GM18502 (cell line): ENCODE results near the gene BMP5.

Source experiments
- ATAC-seq: cut with Tn5 transposase; IDR thresholded peaks from one replicate; pipeline ENCODE4 v1.9.1; 2021; ENCODE audit warnings: mild to moderate bottlenecking; ENCODE audit not compliant: unreplicated experiment, poor library complexity

BMP5 gene

DNA sequence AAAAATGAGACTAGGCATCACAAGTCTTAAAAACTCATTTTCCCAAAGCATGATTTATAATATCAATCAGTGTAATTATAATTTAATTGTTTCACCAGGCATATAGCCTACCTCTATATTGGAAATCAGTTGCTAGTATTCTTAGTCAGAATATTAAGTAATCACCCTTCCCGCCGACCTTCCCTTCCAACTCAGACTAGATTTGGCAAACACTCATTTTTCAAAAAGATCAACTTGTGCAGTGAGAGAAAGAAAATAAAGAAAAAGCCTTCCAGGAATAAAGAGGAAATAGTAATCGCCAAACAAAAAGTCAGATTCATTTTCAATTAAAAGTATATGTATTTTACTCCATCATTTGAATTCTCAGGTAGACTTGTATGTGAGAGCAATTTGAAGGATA, 1.9 kb upstream of the BMP5 start:
- ATAC-seq = no peak

DNA sequence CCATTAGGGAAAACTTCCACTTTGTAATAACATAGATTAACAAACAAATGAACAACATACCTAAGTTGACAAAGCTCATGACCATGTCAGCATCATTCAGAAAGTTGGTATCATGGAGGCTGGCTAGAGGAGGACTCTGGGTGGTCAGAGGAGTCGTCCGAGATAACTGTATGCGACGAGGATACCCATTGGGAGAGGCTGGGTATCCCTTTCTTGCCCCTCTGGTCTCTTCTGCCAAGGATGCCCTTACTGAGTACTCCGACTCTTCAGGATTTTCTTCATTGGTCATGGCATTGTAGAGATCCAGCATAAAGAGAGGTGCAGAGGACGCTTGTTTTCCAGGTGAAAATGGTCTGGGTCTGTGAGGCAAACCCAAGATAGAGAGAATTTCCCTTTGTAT, 1.1 kb downstream of the BMP5 start:
- ATAC-seq = no peak

DNA sequence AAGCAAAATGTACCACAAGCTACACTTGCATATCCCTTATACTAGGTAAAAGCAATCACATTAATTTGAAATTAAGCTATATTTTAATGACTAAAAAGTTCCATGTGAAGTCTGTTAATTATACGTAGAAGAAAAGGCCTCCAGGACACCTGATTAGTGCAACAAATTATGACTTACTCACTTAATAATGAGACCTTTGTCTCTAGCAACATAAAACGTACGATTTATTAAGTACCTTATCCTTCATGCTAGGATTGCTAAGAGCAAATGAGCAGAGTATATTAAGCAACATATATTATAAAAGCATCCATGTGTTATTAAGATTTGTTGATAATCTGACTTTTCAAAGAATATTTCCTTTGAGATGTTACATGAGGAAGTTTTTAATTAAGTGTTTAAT, 2.5 kb downstream of the BMP5 start:
- no peak for ATAC-seq

DNA sequence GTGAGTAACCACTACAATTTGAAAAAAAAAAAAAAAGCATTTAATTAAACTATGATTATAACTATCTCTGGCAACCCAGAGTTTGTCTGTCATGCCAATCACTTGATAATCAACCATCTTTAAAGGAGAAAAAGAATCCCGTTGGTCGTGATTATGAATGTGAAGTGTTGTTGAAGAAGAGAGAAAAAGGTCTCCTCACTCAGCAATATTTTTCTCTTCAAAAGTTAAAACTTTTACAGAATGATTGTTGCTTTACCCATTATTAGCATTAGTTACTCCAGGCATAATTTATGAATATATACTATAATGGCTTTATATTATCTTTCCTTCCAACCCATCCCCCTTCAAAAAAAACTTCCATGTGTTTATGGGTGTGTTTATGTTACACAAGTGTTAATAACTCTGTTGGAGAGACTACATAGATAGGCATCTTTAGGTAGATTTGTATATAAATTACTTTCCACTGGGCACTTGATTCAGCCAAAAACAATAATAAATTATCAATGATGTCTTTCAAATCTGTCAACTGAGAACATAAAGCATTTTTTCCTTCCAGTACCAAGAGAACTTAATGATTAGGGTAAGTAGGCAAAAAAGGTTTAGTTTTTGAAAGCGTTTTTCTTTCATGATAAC, 5.1 kb downstream of the BMP5 start:
- ATAC-seq = no peak

DNA sequence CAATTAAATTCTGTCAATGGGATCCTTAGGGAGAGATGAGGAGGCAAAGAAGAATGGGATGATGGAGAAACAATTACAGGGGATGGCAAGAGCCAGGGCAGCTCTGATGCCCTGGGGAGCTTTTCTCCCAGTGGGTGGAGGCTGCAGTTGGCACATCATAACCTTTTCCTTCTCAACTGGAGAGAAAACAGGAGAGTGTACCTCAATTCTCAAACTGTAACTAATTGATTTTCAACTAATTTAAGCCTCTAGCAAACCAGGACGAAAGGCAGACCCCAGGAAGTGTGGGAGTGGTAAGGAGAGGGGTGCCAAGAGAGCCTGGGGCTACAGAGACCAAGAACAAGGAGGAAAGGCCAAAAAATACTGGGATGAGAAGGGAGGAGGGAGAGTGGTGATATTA, 5.7 kb downstream of the BMP5 start:
- no peak for ATAC-seq

DNA sequence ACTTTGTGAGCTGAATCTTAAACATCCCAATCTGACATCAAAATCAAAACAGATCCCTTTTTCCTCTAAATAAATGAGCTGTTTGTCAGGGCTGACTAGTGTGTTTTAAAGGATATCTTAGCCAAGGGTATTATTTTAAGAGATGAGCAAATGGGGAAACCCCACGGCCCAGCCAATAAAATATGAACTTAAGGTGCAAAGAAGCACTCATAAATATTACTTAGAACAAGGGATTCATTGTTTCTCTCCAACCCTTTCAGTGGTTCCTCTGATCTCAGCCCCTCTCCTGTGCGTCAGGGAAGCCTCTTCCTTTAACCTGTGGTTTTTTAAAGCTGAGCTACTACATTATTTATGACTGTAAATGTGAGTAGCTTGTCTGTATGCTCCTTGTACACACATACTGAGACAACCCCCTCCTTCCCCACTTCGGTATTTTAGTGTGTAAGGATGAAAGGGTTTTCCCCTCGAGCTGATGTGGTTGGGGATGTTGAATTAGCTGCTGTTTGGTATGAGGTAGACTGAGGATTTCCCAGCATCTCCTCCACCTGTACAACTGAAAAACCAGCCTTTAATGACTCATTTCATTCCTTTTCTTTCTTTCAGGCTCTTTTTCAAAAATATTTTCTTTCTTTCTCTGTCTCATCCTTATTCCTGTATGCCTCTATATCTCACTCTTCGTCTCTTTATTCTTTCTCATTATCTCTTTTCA, 6.5 kb downstream of the BMP5 start:
- peak; percentile 98 for ATAC-seq

GRCh38 chr6:55868176-55868575, 7.2 kb downstream of the BMP5 start:
- no peak for ATAC-seq

GRCh38 chr6:55866128-55866527, 9.3 kb downstream of the BMP5 start:
- ATAC-seq = no peak

- no peak for ATAC-seq
These were observed 22.1 kb downstream of the BMP5 start for GRCh38 chr6:55853008-55854001.

DNA sequence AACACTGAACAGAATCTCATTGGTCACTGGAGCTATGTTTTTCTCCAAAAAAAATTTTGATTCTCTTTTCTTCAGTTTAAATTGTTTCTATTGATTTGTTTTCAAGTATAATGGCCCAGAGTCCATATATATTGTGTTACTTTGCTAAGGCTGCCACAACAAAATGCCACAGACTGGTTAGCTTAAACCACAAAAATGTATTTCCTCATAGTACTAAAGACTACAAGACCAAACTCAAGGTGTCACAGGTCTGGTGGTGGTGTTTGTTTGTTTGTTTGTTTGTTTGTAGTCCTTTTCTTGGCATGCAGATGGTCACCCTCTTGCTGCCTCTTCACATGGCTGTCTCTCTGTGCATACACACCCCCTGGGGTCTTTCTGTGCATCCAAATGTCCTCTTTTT, 34.0 kb downstream of the BMP5 start:
- no peak for ATAC-seq

DNA sequence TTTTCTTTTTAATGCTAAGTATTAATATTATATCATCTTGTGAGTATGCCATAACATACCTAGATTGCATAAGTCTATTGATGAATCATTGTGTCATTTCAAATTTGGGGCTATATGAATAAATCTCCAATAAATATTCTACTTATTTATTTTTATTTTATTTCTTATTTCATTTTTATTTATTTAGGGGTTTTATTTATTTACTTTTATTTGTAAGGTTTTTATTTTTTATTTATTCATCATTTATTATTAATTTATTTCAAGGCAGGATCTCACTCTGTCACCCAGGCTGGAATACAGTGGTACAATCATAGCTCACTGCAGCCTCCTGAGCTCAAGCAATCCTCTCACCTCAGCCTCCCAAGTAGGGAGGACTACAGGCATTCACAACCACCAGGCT, 36.3 kb downstream of the BMP5 start:
- ATAC-seq = no peak

GRCh38 chr6:55836945-55837344, 38.4 kb downstream of the BMP5 start:
- ATAC-seq = no peak

- no peak for ATAC-seq
These were observed 38.9 kb downstream of the BMP5 start for GRCh38 chr6:55836481-55836880.

DNA sequence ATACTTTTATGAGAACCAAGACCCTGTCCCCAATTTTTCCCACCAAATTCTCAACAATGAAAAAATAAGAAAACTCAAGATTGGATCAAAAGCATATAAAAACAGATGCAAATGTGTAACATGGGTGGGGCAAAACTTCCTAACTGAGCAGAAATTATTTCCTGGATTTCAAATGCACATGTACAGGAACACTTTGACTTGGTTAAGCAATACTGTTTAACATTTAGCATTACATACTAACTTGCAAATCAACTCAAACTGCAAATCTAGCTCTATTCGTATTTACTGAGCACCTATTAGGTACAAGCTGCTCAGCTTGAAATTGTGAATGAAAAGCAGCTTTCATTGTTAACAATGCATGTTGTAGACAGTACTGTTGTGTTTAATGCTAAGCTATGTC, 40.2 kb downstream of the BMP5 start:
- no peak for ATAC-seq

- peak; percentile 75 for ATAC-seq
These were observed 42.1 kb downstream of the BMP5 start for GRCh38 chr6:55833284-55833683.

- ATAC-seq = no peak
These were observed 47.4 kb downstream of the BMP5 start for GRCh38 chr6:55827818-55828522.

GRCh38 chr6:55826941-55827340, 48.4 kb downstream of the BMP5 start:
- no peak for ATAC-seq

GRCh38 chr6:55825402-55826051, 49.9 kb downstream of the BMP5 start:
- ATAC-seq = no peak

DNA sequence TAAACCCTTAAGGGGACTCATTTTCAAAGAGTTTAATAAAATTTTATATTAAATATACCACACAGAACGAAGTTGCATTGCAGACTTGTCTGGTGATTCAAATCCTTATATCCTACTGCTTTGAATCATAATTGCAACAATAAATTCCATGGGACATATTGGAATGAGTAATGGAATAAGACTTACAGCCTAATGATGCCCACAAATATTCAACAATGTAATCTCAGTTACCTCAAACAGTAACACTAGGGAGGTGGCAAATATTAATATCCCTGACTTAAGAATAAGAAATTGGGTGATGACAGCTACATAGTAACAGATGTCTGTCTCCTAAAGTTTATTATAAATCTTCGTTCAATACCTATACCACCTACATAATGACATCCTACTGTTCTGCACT, 52.6 kb downstream of the BMP5 start:
- no peak for ATAC-seq

DNA sequence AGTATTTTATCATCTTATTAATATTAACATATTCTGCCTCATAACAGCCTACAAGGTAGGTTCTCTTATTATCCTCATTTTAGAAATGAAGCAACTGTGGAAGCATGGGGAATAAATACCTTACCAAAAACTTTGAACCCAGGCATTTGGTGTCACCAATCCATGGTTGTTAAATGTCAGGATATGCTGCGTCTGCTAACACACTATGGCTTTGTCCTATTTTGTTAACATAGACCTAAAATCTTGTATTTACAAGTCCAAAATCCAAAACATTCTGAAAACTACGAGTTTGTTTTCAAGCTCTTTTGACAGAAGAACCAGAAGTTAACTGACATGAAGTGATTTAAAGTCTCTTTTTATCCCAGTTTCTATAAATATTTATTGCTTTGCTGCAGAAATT, 53.4 kb downstream of the BMP5 start:
- no peak for ATAC-seq
